H1 (cell line): ENCODE results near the gene WIPF3. TPM values are rescaled to one million over a fixed set of nuclear protein-coding genes. Genes with fewer than 3 reads are reported as not detected.
A peak's percentile ranks its signal among the peaks of the same experiment; 100 is the strongest.

Source experiments
- BCL11A ChIP-seq, 2 experiments: IDR thresholded peaks; one replicate each; pipeline ENCODE4 v1.6.1; 2011; ENCODE audit warnings: low read depth in 2 of 2, low read length in 2 of 2, mild to moderate bottlenecking in 2 of 2
- FOSL1 ChIP-seq: IDR thresholded peaks from 2 replicates; pipeline ENCODE4 v1.6.1; 2011; ENCODE audit warnings: mild to moderate bottlenecking, low read depth, low read length, moderate library complexity; ENCODE audit not compliant: insufficient read depth
- GABPA ChIP-seq: IDR thresholded peaks from 2 replicates; pipeline ENCODE4 v1.6.1; 2011; ENCODE audit warnings: mild to moderate bottlenecking, low read length, moderate library complexity, borderline replicate concordance; ENCODE audit not compliant: insufficient read depth
- KDM4A ChIP-seq: IDR thresholded peaks from one replicate; pipeline ENCODE4 v1.7.1; 2012; ENCODE audit warnings: low read depth, mild to moderate bottlenecking, moderate library complexity, low read length, inconsistent platforms; ENCODE audit not compliant: severe bottlenecking
- MAX ChIP-seq: IDR thresholded peaks from 2 replicates; pipeline ENCODE4 v1.6.1; 2012; ENCODE audit warnings: inconsistent platforms
- PHF8 ChIP-seq: fragments of 200-600 bp; sonication (generic); conservative IDR thresholded peaks from 2 replicates; pipeline ENCODE4 v1.7.1; 2012; ENCODE audit warnings: low read depth, mild to moderate bottlenecking, inconsistent platforms, low read length, moderate library complexity
- RBBP5 ChIP-seq: IDR thresholded peaks from 2 replicates; pipeline ENCODE4 v1.7.1; 2012; ENCODE audit warnings: low read depth, mild to moderate bottlenecking, inconsistent platforms, low read length, moderate library complexity, borderline replicate concordance
- RNF2 ChIP-seq: fragments of 200-900, 300-1000 bp; sonication (generic); IDR thresholded peaks from 2 replicates; pipeline ENCODE4 v1.7.1; 2016; ENCODE audit warnings: borderline replicate concordance, low read depth, mild to moderate bottlenecking, antibody characterized with exemption, low read length; ENCODE audit not compliant: poor library complexity, severe bottlenecking; ENCODE audit errors: missing control alignments
- RXRA ChIP-seq: IDR thresholded peaks from 2 replicates; pipeline ENCODE4 v1.6.1; 2011; ENCODE audit warnings: low read depth, mild to moderate bottlenecking, low read length, moderate library complexity; ENCODE audit not compliant: insufficient read depth
- SIN3A ChIP-seq, 2 experiments: IDR thresholded peaks in 1 of 2; conservative IDR thresholded peaks in 1 of 2; 2 replicates each; pipeline ENCODE4 v1.6.1; 2011 to 2012; ENCODE audit warnings: low read length in 2 of 2, improper control_type of control experiment in 1 of 2, low read depth in 1 of 2, mild to moderate bottlenecking in 1 of 2
- TAF1 ChIP-seq: IDR thresholded peaks from 2 replicates; pipeline ENCODE4 v1.6.1; 2011; ENCODE audit warnings: mild to moderate bottlenecking, low read depth, low read length
- TEAD4 ChIP-seq: IDR thresholded peaks from 2 replicates; pipeline ENCODE4 v1.6.1; 2012; ENCODE audit warnings: low read depth, low read length, inconsistent platforms, mixed read lengths
- YY1 ChIP-seq: IDR thresholded peaks from 2 replicates; pipeline ENCODE4 v1.6.1; 2011; ENCODE audit warnings: low read depth, mild to moderate bottlenecking, low read length
- polyA plus RNA-seq, 7 experiments: library from polyadenylated mRNA; depleted of rRNA in 3 of 7; stranded (reverse) in 5 of 7; unstranded in 2 of 7; fragments of >200 nt in 5 of 7; fragments of 200-250 nt in 2 of 7; gene quantifications; 1 replicate in 5 of 7; 2 replicates in 1 of 7; 4 replicates in 1 of 7; pipeline versions ENCODE4 v1.2.1 to v1.2.3, GENCODE V29; 2011 to 2013; ENCODE audit warnings: missing spikeins in 2 of 7, mixed read lengths in 2 of 7
- total RNA-seq: library from RNA; stranded (reverse); fragmentation: NEBNext Ultra II Directional; extraction: Animal tissue kit (Norgen Biotek cat#: 25700); gene quantifications from 2 replicates; pipeline ENCODE4 v1.2.1, GENCODE V29; 2021

WIPF3 gene
- total and polyA plus RNA-seq, 2 of the 8 experiments (the other 6 are each of a cell fraction or from before 2014, with no cell fraction given) = 5.0 to 12.1 TPM

- no peak for TF ChIP-seq YY1
- TF ChIP-seq RBBP5 = peak; percentile 79
- TF ChIP-seq KDM4A = peak; percentile 55
- TF ChIP-seq PHF8 = 0 out of 2 replicates have a peak, but pooled peaks have one; percentile 19
- no peak for TF ChIP-seq FOSL1
- no peak for TF ChIP-seq RXRA
- peak; percentile 35; the same call in 1 of the 2 replicates for TF ChIP-seq TAF1
- TF ChIP-seq RNF2 = peak; percentile 0
- TF ChIP-seq GABPA = peak; percentile 44; the same call in 1 of the 2 replicates
- TF ChIP-seq MAX = 0 out of 2 replicates have a peak, but pooled peaks have one; percentile 5
- TF ChIP-seq BCL11A (IDR thresholded peaks at IDR 0.05; ENCODE audit: low read depth in 2 of 2, low read length in 2 of 2) = no peak
- 0 out of 2 replicates have a peak, but pooled peaks have one; percentile 8 for TF ChIP-seq TEAD4
- peak in 1 of 2 experiments; percentile 58; a peak in 2 of 4 replicates for TF ChIP-seq SIN3A (conservative IDR thresholded peaks at IDR 0.05 in 1 of 2, IDR thresholded peaks at IDR 0.05 in 1 of 2; ENCODE audit: low read depth in 1 of 2, low read length in 2 of 2)
Observed at GRCh38 chr7:29806208-29806994, at the start of gene WIPF3 (continued).
